Fibroblast of pulmonary artery (primary cell): ENCODE measurements around the gene A2ML1.

Experiments used
- DNase-seq: peaks from one replicate; pipeline ENCODE4 v3.0.0-alpha.2; 2010; ENCODE audit warnings: low read depth
- H3K4me3 ChIP-seq: replicated peaks from 2 replicates; pipeline ENCODE4 v1.5.1; 2011; ENCODE audit warnings: low read depth, mild to moderate bottlenecking, control low read depth, low read length, moderate library complexity
- TF ChIP-seq, protein P1 (sequence below): IDR thresholded peaks from 2 replicates; pipeline ENCODE4 v1.5.1; 2011; ENCODE audit warnings: mild to moderate bottlenecking, control low read depth, low read length, inconsistent platforms; ENCODE audit errors: missing control alignments

Gene A2ML1

GRCh38 chr12:8822298-8822697 is at the start of gene A2ML1:
A2ML1 (plus strand) TSS chr12:8822621; CDS start chr12:8822652, 31 bp downstream.
- TF ChIP-seq, protein P1, sequence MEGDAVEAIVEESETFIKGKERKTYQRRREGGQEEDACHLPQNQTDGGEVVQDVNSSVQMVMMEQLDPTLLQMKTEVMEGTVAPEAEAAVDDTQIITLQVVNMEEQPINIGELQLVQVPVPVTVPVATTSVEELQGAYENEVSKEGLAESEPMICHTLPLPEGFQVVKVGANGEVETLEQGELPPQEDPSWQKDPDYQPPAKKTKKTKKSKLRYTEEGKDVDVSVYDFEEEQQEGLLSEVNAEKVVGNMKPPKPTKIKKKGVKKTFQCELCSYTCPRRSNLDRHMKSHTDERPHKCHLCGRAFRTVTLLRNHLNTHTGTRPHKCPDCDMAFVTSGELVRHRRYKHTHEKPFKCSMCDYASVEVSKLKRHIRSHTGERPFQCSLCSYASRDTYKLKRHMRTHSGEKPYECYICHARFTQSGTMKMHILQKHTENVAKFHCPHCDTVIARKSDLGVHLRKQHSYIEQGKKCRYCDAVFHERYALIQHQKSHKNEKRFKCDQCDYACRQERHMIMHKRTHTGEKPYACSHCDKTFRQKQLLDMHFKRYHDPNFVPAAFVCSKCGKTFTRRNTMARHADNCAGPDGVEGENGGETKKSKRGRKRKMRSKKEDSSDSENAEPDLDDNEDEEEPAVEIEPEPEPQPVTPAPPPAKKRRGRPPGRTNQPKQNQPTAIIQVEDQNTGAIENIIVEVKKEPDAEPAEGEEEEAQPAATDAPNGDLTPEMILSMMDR, result no peak
- DNase-seq, result no peak
- H3K4me3 ChIP-seq, result no peak within 1 kb of the TSS

DNA sequence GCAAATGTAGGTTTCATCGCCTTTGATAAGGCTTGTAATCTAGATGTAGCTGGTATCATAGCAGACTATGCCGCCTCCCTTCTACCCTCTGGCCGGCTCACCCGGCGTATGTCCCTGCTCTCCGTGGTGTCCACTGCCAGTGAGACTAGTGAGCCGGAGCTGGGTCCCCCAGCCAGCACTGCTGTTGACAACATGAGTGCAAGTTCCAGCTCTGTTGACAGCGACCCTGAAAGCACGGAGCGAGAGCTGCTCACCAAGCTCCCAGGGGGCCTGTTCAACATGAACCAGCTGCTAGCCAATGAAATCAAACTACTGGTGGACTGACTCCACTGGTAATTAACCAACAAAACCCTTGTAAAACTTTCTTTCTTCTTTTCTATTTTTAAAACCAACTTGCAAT is 49.0 kb upstream of the A2ML1 start:
- no peak overlapping the region for H3K4me3 ChIP-seq

GRCh38 chr12:8779281-8779680 is 43.1 kb upstream of the A2ML1 start:
- no peak for DNase-seq
- no peak overlapping the region for H3K4me3 ChIP-seq
- TF ChIP-seq, protein P1, result no peak

More for the DNA sequence above, 49.0 kb upstream of the A2ML1 start:
- no peak for DNase-seq
- TF ChIP-seq, protein P1, result no peak

GRCh38 chr12:8779862-8780261 is 42.6 kb upstream of the A2ML1 start:
- TF ChIP-seq, protein P1, result no peak
- no peak overlapping the region for H3K4me3 ChIP-seq
- no peak for DNase-seq

DNA sequence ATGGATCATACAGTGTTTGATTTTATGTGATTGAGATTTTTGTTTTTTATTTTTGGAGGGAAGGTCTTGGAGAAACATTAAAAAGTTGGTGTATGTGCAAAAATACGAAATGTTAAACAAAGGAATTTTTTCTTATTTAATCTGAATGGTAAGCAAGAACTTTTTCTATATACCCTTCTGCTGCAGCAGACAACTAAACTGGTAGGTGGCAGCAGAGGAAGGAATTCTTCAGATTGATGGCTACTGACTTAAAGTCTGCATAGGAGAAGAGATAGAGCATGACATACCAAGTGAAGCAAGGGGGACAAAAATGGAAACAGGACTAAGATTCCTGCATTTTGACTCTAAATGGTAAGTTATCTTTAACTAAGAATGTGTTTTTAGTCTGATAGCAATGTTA is 42.0 kb upstream of the A2ML1 start:
- DNase-seq, result peak; percentile 59
- no peak overlapping the region for H3K4me3 ChIP-seq
- TF ChIP-seq, protein P1, result peak; percentile 49

GRCh38 chr12:8781381-8782127 is 40.9 kb upstream of the A2ML1 start:
- DNase-seq, result no peak
- TF ChIP-seq, protein P1, result no peak
- H3K4me3 ChIP-seq, result no peak overlapping the region
